Measurements from ENCODE around the gene TMEM182.

The TMEM182 gene, protein sequence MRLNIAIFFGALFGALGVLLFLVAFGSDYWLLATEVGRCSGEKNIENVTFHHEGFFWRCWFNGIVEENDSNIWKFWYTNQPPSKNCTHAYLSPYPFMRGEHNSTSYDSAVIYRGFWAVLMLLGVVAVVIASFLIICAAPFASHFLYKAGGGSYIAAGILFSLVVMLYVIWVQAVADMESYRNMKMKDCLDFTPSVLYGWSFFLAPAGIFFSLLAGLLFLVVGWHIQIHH

DNA sequence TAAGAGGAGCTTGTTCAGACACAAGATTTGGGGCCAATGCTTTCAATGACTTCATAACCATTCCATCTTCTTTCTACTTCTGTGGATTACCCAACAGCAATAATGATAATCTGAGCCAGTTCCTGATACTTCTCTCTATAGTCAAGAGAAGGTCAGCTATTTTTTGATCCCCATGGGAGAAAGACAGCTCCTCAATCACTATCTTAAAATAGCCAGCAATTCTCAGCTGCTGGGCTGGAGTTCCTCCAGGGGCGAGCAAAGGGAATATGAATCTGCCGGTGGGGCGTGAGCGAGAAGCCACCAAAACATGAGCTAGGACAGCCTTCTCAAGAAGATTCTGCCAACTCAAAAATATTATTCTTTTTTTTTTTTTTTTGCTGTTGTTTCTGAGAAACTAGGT is at the start of gene TMEM182:
Gene TMEM182 (plus strand): TSS at position 269 of the 400 bp plus-strand sequence. CDS start 187 bp downstream, outside the sequence.
- DNase-seq, result no peak

DNA sequence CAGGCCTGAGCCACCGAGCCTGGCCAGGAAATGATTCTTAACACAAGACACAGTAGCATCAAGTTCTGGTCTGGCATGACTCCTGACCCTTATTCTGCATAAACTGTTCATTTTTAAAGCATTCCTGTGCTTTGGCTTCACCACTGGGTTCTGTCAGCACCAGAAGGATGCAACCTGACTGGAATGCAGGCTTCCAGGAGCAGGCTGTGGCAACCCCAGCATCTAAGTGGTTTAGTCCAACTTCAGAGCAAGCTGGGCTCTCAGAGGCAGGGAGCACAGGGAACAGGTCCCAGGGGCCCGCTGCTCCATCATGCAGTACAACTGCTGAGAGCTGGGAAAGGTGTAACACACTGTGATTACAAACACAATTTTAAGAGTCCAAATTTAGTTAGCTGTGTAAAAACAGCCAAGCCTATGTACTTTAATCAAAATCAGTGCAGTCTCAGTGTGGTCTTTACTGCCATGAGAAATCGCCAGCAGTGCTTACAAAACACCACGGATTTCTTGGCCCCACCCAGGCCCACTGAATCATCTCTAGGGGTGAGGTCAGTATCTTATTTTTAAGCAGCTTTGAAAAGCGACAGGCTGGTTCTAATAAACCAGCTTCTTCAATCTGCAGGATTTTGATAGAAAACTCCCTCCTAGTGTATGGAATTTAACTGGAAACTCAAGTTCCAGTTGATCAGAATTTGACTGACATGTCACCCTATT is 44.4 kb upstream of the TMEM182 start:
- no peak for DNase-seq

DNA sequence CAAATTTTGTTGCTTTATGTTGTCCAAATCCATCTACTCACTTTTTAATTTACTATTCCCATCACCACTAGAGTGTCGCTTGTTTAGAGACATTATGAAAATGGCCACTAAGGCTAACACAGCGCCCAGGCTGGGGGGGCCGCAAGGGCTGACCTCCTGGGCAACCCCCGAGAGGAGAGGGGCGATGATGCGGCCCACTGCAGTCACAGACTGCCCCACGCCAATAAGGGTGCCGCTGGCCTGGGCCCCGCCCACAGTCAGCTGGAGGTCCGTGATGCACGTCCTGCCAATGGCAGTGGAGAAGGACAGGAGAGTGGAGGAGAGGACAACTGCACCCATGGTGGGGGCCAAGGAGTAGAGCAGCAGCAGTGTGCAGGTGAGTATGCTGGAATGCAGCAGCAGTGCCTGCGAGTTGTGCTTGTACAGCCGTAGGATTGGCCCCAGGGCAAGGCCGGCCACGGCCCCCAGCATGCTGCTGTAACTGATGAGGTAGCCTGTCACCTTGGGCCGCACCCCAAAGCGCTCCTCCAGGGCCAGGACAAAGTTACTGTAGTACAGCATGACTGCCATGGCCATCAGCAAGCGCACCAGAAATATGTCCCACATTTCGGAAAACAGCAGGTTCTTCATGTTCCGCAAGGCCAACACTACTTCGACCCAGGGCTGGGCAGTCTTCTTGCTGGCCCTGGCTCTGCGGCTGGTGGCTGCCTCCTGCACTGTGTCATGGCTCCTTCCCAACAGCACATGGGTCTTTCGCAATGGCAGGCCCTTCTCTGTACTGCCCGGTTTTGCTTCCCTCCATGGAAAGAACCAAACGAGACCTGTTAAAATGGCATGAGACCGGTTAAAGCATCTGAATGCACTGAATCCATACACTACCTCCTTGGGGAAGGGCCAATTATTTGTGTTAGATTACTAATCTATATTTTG is 43.2 kb upstream of the TMEM182 start:
- DNase-seq, result no peak

DNA sequence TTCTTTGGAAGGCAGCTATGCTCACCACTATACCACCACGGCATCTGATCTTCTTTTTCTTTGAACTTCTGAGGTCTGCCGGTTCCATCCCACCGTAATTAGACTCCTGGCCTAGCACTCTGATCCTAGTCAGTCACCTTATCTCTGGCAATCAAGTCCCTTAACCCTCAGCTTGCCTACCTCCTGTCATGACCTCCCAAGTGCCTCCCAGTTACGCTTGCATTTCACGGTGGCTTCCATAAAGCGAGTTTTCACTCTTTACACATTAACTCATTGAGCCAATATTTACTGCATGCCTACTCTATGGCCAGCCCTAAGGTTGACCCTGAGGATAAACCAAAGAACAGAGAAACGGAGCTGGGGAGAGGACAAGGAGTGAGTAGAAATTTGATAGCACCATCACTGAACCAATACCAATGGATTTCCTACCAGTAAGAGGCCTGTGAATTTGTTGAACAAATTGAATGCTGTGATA is 37.8 kb upstream of the TMEM182 start:
- DNase-seq, result no peak

DNA sequence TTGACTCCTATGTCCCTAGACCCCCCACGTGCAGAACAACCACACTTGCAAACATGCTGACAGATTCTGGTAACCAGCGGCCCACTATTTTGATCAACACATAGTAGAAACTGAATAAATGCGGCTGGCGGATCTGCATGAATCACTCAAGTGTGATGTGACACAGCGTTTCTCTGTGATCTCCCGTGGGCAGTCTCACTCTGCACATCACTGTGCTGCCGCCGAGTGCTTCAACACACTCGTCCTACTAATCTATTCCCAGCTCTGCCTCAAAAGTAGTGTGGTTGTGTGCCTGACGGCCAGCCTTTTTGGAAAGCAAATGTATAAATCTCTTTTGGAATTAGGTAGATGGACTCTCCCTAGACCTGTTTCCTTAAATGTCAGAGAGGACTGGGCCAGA is 37.3 kb upstream of the TMEM182 start:
- DNase-seq, result no peak

DNA sequence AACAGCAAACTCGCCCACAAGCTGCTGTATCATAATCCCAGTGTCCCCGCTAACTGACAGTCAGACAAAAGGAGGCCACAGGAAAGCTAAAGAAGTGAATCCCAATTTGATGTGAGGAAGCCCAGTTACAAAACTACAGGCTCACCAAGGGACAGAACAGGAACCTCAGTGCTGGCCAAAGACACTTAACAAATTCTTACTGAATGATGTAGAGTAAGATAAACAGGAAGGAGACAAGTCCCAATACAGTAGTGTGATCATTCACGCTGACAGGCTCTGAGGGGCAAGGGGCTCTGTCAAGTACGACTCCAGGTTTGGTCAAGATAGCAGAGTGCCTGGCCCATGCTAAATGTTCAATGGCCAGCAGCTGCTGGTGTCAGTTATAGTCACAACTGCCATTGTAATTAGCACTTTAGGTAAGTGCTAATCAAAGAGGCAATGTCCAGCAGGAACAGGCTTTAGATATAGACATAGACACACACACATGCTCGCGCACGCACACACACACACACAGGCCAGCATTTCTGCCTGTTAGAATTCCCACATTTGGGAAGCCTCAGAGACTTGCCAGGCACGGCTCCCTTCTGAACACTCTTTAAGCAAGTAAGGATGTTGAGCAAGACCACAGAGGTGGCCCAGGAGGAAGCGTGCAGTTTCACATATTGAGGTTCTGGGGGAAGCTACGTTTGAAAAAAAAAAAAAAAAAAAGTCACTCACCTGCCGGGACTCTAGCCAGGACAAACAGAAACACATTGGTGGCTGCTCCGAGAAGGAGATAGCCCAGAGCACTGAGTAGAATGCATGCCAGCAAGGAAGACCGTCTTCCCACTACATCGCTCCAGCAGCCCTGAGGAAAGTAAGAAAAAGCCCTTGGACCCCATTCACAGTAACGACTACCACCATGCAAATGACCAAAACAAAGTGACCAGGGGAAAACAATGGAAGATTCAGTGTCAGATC is 35.4 kb upstream of the TMEM182 start:
- no peak for DNase-seq

DNA sequence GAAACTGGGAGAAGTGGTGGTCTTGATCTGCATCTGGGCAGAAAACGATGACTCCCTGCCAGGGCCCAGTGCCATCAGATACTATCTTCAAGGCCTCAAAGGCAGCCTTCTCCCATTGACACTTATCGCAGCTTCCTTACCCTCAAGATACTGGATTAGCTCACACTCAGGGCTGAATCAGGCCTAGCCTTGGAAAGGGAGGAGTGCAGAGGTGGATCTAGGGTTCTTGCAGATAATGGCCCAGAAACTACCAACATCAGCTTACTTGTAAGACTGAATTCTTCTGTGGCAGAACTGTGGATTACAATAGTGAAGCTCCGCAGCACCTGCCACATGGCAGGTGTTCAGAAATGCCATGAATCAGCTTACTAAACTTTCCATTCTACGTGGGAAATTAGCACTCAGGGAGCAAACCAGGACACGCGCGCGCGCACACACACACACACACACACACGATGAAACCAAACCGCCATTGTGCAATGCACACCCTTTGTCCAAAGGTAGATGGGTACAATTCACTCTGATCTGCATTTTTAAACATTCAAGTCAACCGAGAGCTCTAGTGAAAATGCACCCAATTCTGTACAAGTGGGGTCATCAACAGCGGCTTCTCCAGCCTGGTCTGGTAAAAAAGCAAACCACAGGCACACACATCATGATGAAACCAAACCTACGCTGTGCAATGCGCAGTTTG is 26.3 kb upstream of the TMEM182 start:
- DNase-seq, result no peak

DNA sequence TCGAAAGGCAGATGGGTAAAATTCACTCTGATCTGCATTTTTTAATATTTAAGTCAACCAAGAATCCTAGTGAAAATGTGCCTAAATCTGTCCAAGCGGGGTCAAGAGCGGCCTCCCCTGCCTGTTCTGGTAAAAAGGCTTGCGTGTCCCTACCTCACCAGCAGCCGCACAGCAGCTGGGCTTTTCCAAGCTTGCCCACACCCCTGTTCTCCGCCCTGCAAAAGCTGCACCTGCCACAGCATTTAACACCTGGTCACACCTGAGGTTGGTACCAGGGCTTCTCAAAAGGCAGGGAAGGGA is 25.8 kb upstream of the TMEM182 start:
- no peak for DNase-seq

DNA sequence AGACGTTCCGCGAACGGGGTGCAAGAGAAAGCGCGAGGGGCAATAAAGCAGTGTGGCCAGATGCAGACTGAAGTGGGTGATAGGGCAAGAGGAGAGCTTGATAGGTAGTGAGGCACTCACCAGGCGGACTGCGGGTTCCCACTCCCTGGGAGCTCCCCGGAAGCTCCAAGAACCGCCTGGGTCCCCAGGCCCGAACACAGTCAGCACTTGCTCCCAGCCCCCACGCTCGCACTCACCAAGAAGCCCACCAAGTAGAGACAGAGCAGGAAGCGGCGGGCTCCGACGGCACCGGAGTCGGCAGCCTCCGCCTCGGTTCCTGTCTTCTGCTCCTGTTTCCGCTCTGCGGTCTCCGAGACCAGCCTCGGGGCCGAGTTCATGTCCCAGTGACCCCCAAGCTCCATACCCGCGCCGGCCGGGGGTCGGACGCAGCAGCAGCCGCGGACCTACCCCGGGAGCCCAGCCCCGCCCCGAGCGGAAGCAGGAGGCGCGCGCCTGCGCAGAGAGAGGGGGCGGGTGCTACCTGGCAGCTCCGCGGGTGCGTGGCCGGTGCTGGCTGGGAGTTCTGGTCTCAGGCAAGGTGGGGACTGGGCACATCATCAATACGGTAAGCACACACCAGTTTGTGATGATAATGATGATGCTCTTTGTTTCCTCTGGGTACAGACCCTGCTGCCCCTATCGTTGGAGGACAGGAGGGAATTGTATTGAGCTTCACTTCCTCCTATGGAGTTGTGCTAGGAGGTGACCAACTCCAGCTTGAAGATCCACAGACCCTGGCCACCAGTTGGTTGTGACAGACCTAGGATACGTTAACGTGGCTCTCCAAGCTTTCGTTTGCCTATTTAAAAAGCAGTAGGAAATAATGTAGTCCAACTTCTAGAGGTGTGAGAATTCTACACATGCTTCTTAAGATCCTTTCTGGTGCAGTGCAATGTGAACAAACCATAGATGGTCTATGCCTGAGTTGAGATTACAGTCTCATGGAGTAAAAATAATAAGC is 25.1 kb upstream of the TMEM182 start:
- DNase-seq, result peak; percentile 95

DNA sequence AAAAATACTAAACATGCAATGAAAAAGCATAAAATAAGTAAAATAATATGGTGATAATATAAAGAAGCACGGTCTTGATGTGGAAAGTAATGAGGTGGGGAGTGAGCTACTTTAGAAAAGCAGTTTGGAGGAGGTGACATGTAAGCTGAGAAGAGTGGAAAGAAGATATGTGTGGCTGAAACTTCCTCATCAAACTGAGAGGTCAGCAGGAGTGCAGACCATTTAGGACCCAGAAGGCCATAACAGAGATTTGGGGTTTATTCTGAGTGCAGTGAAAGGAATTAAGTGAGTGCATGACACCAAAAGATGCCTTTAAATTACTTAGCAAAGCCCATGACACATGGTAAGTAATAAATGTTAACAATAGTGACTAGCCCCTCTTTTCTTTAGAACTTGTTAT is 24.4 kb upstream of the TMEM182 start:
- DNase-seq, result no peak

DNA sequence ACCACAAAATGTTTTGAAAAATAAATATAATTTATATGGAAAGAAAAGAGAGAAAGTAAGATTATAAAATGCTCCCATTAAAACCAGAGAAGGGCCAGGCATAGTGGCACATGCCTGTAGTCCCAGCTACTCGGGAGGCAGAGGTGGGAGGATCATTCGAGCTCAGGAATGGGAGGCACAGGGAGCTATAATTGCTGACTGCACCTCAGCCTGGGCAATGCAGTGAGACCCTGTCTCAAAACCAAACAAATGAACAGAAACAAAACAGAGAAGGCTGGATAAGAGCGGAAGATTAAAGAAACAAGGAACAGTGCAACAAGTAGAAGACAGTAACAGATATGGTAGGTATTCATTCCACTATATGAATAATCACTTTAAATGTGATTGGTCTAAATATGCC is 18.6 kb upstream of the TMEM182 start:
- no peak for DNase-seq

DNA sequence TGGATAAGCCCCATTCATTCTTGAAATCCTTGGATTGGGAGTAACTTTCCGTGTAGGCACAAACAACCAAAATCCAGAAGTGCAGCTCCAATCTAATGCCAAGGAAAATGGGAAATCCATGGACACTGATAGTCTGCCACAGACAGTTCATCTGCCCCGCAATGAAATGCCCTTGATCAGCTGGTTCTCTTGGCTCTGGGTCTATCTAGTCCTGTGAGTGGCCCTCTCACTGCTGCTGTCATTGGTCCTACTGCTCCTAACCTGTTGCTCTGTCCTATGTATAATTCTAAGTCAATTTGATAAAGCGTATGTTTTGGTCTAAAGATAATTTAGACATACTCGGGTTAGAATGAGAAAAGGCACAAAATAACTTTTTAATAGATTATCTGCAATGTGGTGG is 13.7 kb upstream of the TMEM182 start:
- no peak for DNase-seq

DNA sequence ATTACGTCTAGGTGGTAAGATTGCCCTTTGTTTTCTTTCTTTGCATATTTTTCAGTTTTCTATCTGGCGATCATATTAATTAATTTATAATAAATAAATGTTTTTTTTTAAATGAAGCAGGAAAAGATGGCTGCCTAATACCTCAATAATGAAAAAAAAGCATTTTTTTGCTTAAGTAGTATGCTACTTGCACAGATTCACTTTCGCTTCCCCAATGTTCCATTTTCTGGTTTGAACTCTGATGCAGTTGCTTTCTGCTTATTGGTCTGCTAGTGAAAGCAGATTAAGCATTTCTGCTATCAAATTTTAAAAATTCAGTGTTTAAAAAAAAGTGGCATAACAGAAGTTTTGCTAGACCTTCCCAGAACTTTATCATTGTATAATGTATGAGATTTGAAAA is 11.9 kb upstream of the TMEM182 start:
- no peak for DNase-seq

DNA sequence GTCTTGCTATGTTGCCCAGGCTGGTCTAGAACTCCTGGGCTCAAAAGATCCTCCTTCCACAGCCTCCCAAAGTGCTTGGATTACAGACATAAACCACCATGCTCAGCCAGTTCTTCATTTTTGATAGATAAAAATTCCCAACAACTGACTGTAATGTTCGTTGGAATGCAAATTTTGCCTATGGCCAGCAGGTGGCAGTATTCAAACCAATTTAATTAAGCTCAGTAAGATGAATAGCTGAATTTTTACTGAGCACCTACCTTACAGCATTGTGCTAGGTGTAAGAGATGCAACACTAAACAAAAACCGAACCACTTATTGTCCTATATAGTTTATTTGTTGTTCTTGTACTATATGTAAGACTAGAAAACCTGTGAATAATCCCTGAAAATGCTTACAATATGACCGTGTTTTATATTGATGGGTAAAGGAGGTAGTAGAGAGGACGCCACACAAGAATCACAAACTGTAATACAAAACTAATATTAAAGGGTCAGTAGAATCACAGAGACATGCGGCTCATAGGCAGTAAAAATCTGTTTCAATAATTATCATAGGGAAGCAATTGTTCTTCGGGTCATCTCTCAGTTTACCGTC is 8.2 kb upstream of the TMEM182 start:
- DNase-seq, result peak; percentile 28

DNA sequence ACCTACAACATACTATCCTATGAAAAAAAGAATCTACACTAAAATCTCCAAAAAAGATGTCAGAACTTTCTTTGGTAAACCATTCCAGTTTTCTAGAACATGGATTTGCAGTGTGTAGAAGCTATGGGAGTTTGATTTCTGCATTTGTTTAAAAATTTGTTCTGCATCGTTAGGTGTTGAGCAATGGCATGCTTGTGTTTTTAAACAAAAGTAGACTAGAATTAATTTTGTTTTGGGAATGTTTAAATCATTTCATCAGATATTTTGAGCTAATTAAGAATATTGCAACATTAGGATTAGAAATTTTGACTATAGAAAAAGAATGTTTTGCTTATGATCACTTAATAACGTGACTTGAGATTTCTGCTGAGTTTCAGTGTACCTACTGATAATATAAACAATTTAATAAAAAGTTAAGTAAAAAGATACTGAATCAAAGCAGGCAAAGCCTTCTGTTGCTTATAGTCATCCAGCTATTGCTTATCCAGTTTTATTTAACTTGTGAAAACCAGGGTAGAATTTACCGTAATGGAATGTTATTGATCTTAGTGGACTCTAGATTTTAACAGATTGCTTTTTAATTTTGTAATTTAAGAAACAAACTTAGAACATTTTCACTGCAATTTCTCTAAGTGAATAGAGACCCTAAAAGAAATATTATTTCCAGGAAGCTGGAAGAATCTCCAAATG is 7.2 kb upstream of the TMEM182 start:
- DNase-seq, result no peak

DNA sequence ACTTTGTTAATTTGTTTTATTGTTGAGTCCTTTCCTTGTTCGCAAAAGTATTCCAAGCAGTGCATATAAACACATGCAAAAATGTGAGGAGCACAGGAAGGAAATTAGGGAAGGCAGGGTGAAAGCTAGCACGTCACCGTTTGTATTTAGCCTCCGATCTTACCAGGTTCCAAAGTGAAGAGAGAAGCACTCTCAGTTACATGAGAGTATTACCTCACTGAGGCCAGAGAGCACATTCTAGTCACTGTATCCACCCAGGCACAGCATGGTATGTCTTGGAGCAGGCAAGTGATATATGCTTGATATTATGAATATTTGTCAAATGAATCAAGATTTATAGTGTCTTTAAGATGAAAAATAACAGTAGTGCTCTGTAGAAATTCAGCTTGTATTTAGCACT is 6.5 kb upstream of the TMEM182 start:
- no peak for DNase-seq

DNA sequence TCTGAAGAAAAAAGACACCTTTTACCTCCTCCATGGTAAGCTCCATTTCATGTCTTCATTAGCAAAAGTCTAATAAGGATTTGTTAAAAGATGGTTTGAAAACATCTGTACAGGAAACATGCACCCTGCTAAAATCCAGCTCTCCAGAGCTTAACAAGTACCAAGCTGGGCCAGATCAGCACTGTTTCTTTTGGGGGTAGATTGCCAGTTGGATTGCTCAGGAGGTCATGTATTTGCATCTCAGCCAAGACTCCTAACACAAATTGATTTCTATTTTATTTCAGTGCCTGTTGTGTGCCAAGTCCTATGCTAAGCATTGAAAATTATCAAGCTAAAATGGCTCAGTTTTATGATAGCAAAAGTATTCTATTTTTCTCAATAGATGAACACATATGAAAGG is 3.4 kb upstream of the TMEM182 start:
- DNase-seq, result no peak

DNA sequence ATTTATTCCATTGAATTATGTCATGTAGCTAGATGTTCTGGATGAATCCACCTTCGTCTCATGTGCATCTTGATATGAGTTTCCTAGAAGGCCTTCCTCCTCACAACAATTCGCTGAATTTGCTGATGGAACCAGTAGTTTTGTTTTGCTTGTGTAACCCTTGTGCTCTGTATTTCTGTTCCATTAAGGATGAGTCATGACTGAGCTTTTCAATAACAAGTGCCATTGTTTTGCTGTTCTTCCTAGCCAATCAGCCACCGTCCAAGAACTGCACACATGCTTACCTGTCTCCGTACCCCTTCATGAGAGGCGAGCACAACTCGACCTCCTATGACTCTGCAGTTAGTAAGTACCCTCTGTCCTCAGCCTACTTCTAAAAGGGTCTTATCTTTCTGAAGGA is 2.3 kb downstream of the TMEM182 start:
- DNase-seq, result no peak

DNA sequence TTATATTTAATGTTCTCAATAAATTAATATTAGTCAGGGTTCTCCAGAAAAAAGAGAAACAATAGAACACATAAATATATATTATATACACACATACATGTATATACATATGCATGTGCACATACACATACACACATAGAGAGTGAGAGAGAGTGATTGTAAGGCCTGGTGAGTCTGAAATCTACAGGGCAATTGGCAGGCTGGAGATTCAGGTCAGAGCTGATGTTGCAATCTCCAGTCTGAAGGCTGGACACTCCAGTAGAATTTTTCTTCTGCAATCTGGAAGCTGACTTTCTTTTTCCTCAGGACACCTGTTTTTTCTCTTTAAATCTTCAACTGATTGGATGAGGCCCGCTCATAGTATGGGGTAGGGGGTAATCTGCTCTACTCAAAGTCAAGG is 3.2 kb downstream of the TMEM182 start:
- no peak for DNase-seq

DNA sequence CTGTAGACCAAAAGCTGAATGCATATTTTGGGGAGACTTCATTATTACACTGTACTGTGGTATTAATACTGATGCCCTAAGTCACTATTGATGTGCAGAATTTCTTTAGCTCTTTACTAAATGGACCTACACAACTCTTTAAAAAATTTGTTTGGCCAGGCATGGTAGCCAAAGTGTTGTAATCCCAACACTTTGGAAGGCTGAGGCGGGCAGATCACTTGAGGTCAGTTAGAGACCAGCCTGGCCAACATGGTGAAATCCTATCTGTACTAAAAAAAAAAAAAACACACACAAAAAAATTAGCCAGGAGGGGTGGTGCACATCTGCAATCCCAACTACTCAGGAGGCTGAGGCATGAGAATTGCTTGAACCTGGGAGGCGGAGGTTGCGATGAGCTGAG is 6.4 kb downstream of the TMEM182 start:
- DNase-seq, result no peak

Measured in retina (tissue), 1 donor.